SK-N-SH treated with all-trans-retinoic acid at 6 μM for 48 hours (cell line): ENCODE measurements around the gene SFRP2.

ENCODE experiments used
- ATAC-seq: fragments of 200-7000 bp; cut with Tn5 transposase; 3 replicates; pipeline ENCODE4 v1.9.1; 2020; ENCODE audit warnings: mild to moderate bottlenecking, moderate library complexity
- ARNTL ChIP-seq: fragments of 450-650 bp; formaldehyde crosslinking; IDR thresholded peaks from 2 replicates; pipeline ENCODE4 v1.5.0; 2020; ENCODE audit warnings: low read depth, mild to moderate bottlenecking, moderate library complexity, borderline replicate concordance
- BACH2 ChIP-seq: fragments of 250-450 bp; sonication (Bioruptor Pico); IDR thresholded peaks from 2 replicates; pipeline ENCODE4 v1.9.0; 2021; ENCODE audit warnings: mild to moderate bottlenecking, borderline replicate concordance
- CREB5 ChIP-seq: fragments of 250-450 bp; sonication (Bioruptor Pico); IDR thresholded peaks from 2 replicates; pipeline ENCODE4 v1.5.1; 2020; ENCODE audit warnings: low read depth, mild to moderate bottlenecking, moderate library complexity
- CSDC2 ChIP-seq: fragments of 250-450 bp; sonication (Bioruptor Pico); IDR thresholded peaks from 2 replicates; pipeline ENCODE4 v1.5.0; 2020; ENCODE audit warnings: mild to moderate bottlenecking, moderate library complexity
- CSRNP3 ChIP-seq: fragments of 250-450 bp; sonication (Bioruptor Pico); IDR thresholded peaks from 2 replicates; pipeline ENCODE4 v1.5.1; 2021; ENCODE audit warnings: mild to moderate bottlenecking, moderate library complexity
- ESRRG ChIP-seq: fragments of 250-450 bp; sonication (Bioruptor Pico); IDR thresholded peaks from 2 replicates; pipeline ENCODE4 v1.6.1; 2021; ENCODE audit warnings: mild to moderate bottlenecking
- GLIS3 ChIP-seq: fragments of 250-450 bp; sonication (Bioruptor Pico); IDR thresholded peaks from 2 replicates; pipeline ENCODE4 v1.5.0; 2020; ENCODE audit warnings: mild to moderate bottlenecking, moderate library complexity
- ISL1 ChIP-seq: fragments of 250-450 bp; sonication (Bioruptor Pico); IDR thresholded peaks from 2 replicates; pipeline ENCODE4 v2.1.2; 2022; ENCODE audit warnings: mild to moderate bottlenecking, moderate library complexity
- OSR1 ChIP-seq: fragments of 250-450 bp; sonication (Bioruptor Pico); IDR thresholded peaks from 2 replicates; pipeline ENCODE4 v1.8.0; 2022; ENCODE audit warnings: moderate library complexity, mild to moderate bottlenecking, inconsistent platforms
- POU6F1 ChIP-seq: fragments of 250-450 bp; sonication (Bioruptor Pico); IDR thresholded peaks from 2 replicates; pipeline ENCODE4 v1.8.0; 2021; ENCODE audit warnings: low read depth, mild to moderate bottlenecking, moderate library complexity, borderline replicate concordance
- PPARA ChIP-seq: fragments of 250-450 bp; sonication (Bioruptor Pico); IDR thresholded peaks from 2 replicates; pipeline ENCODE4 v1.5.0; 2020; ENCODE audit warnings: mild to moderate bottlenecking, borderline replicate concordance
- RARB ChIP-seq: fragments of 250-450 bp; sonication (Bioruptor Pico); IDR thresholded peaks from 2 replicates; pipeline ENCODE4 v1.8.0; 2021; ENCODE audit warnings: mild to moderate bottlenecking, moderate library complexity
- SNAI2 ChIP-seq: fragments of 250-450 bp; sonication (Bioruptor Pico); IDR thresholded peaks from 2 replicates; pipeline ENCODE4 v1.5.0; 2020; ENCODE audit warnings: mild to moderate bottlenecking, moderate library complexity
- TCF4 ChIP-seq: fragments of 250-450 bp; sonication (Bioruptor Pico); IDR thresholded peaks from 2 replicates; pipeline ENCODE4 v1.8.0; 2021; ENCODE audit warnings: mild to moderate bottlenecking, moderate library complexity, borderline replicate concordance
- TOX ChIP-seq: fragments of 250-450 bp; sonication (Bioruptor Pico); IDR thresholded peaks from 2 replicates; pipeline ENCODE4 v1.8.0; 2021; ENCODE audit warnings: mild to moderate bottlenecking, moderate library complexity, borderline replicate concordance
- TSHZ2 ChIP-seq: fragments of 250-450 bp; sonication (Bioruptor Pico); IDR thresholded peaks from 2 replicates; pipeline ENCODE4 v1.5.0; 2020; ENCODE audit warnings: mild to moderate bottlenecking, moderate library complexity
- ZFP30 ChIP-seq: fragments of 450-650 bp; formaldehyde crosslinking; IDR thresholded peaks from 2 replicates; pipeline ENCODE4 v1.5.0; 2022; ENCODE audit warnings: mild to moderate bottlenecking, moderate library complexity
- ZNF565 ChIP-seq: fragments of 450-650 bp; formaldehyde crosslinking; conservative IDR thresholded peaks from 2 replicates; pipeline ENCODE4 v1.5.0; 2020; ENCODE audit warnings: low read depth, mild to moderate bottlenecking, moderate library complexity
- ZNF8 ChIP-seq: fragments of 450-650 bp; formaldehyde crosslinking; IDR thresholded peaks from 2 replicates; pipeline ENCODE4 v1.5.0; 2020; ENCODE audit warnings: mild to moderate bottlenecking, moderate library complexity

Gene SFRP2

GRCh38 chr4:153787575-153787974, 1.3 kb downstream of the SFRP2 start (continued):
- TF ChIP-seq CSRNP3 (CRISPR knock-in tag) (no peak), TOX (CRISPR knock-in tag) (no peak), ESRRG (CRISPR knock-in tag) (no peak), TSHZ2 (CRISPR knock-in tag) (no peak)
- TF ChIP-seq, all 23 proteins: peak for 0

- TF ChIP-seq ZFP30 (no peak), ISL1 (CRISPR knock-in tag) (no peak), CREB5 (CRISPR knock-in tag) (no peak)
- no peak for ATAC-seq
Observed at GRCh38 chr4:153787061-153787560, 1.8 kb downstream of the SFRP2 start.

GRCh38 chr4:153785910-153786721, 2.8 kb downstream of the SFRP2 start:
- no peak for TF ChIP-seq RARB (CRISPR knock-in tag)
- peak; percentile 69 for ATAC-seq

- ATAC-seq = no peak
- TF ChIP-seq ESRRG (CRISPR knock-in tag) (no peak), CSDC2 (CRISPR knock-in tag) (no peak), ZNF565 (no peak), TCF4 (CRISPR knock-in tag) (no peak), ARNTL (CRISPR knock-in tag) (no peak), BACH2 (CRISPR knock-in tag) (no peak), RARB (CRISPR knock-in tag) (no peak), TOX (CRISPR knock-in tag) (no peak), POU6F1 (CRISPR knock-in tag) (no peak), CSRNP3 (CRISPR knock-in tag) (no peak), PPARA (CRISPR knock-in tag) (no peak), CREB5 (CRISPR knock-in tag) (no peak), SNAI2 (CRISPR knock-in tag) (no peak), ZNF8 (CRISPR knock-in tag) (no peak), TSHZ2 (CRISPR knock-in tag) (no peak), GLIS3 (CRISPR knock-in tag) (no peak), ZFP30 (no peak), OSR1 (CRISPR knock-in tag) (no peak), ISL1 (CRISPR knock-in tag) (no peak)
Observed at GRCh38 chr4:153784166-153784699, 4.7 kb downstream of the SFRP2 start.
